H1 (cell line): ENCODE data around the gene HS6ST3. TPM values are rescaled to one million over a fixed set of nuclear protein-coding genes. Genes with fewer than 3 reads are reported as not detected.

Experiments used
- CTCF ChIA-PET: fragments of 300-600 bp; sonication (Branson Sonifier 250); formaldehyde crosslinking; loops from one replicate; lab custom pipeline; 2021; ENCODE audit not compliant: partially characterized antibody; lab: Charles Lee
- POLR2A ChIA-PET: fragments of 300-600 bp; sonication (Branson Sonifier 250); formaldehyde crosslinking; loops from one replicate; lab custom pipeline; 2021; ENCODE audit warnings: inconsistent platforms; ENCODE audit not compliant: partially characterized antibody; lab: Charles Lee
- DNase-seq, 2 experiments: peaks; one replicate each; pipeline versions ENCODE4 v3.0.0 to v3.0.0-alpha.2; 2010 to 2022; ENCODE audit warnings: low spot score in 2 of 2, low read depth in 1 of 2, mixed read lengths in 1 of 2
- FAIRE-seq: peaks from 2 replicates; lab custom pipeline; 2011; peaks lifted over from hg19 to GRCh38; lab: Jason Lieb, UNC
- H2AFZ ChIP-seq: 2 replicates; pipeline ENCODE4 v1.8.1; 2012; ENCODE audit warnings: low read length, inconsistent platforms
- H2AK5ac ChIP-seq: 2 replicates; pipeline ENCODE4 v1.6.1; 2013; ENCODE audit warnings: low read depth, low read length
- H2BK120ac ChIP-seq: replicated peaks from 2 replicates; pipeline ENCODE3; 2013; ENCODE audit warnings: low read depth, low read length, inconsistent platforms
- H2BK12ac ChIP-seq: 2 replicates; pipeline ENCODE4 v1.6.1; 2013; ENCODE audit warnings: low read depth, low read length
- H2BK15ac ChIP-seq: 2 replicates; pipeline ENCODE4 v1.6.1; 2013; ENCODE audit warnings: low read length
- H2BK20ac ChIP-seq: 2 replicates; pipeline ENCODE4 v1.6.1; 2013; ENCODE audit warnings: low read length
- H2BK5ac ChIP-seq: 2 replicates; pipeline ENCODE4 v1.6.1; 2013; ENCODE audit warnings: low read depth, low read length
- H3K14ac ChIP-seq: 2 replicates; pipeline ENCODE4 v1.6.1; 2013; ENCODE audit warnings: inconsistent platforms; ENCODE audit not compliant: insufficient read length
- H3K18ac ChIP-seq: 2 replicates; pipeline ENCODE4 v1.6.1; 2013; ENCODE audit warnings: low read length; ENCODE audit errors: extremely low read depth
- H3K23ac ChIP-seq: 2 replicates; pipeline ENCODE4 v1.6.1; 2013; ENCODE audit warnings: inconsistent platforms; ENCODE audit not compliant: insufficient read length
- H3K23me2 ChIP-seq: 2 replicates; pipeline ENCODE4 v1.6.1; 2013; ENCODE audit warnings: low read depth, low read length
- H3K27ac ChIP-seq: 2 replicates; pipeline ENCODE4 v1.6.1; 2011; ENCODE audit warnings: low read depth, low read length, inconsistent platforms
- H3K27me3 ChIP-seq, 4 experiments: replicated peaks in 1 of 4; 1 replicate in 1 of 4; 2 replicates in 3 of 4; pipeline versions ENCODE4 v1.6.1 to v1.8.1; 2011 to 2013; ENCODE audit warnings: low read length in 3 of 4, mild to moderate bottlenecking in 3 of 4, inconsistent platforms in 2 of 4, mixed read lengths in 2 of 4, moderate library complexity in 1 of 4; ENCODE audit not compliant: control insufficient read depth in 3 of 4, insufficient read depth in 3 of 4; ENCODE audit errors: extremely low read depth in 1 of 4
- H3K36me3 ChIP-seq, 4 experiments: 2 replicates each; pipeline versions ENCODE4 v1.6.1 to v1.8.1; 2011 to 2013; ENCODE audit warnings: mild to moderate bottlenecking in 4 of 4, low read length in 3 of 4, moderate library complexity in 2 of 4, control low read depth in 1 of 4, inconsistent platforms in 1 of 4; ENCODE audit not compliant: insufficient read depth in 4 of 4, control insufficient read depth in 2 of 4
- H3K4ac ChIP-seq: replicated peaks from 2 replicates; pipeline ENCODE3; 2013; ENCODE audit warnings: low read length, low read depth, mixed read lengths, inconsistent platforms; ENCODE audit not compliant: insufficient read length
- H3K4me1 ChIP-seq, 4 experiments: replicated peaks in 1 of 4; 1 replicate in 1 of 4; 2 replicates in 3 of 4; pipeline versions ENCODE4 v1.6.1 to v1.8.1; 2011 to 2013; ENCODE audit warnings: low read length in 3 of 4, inconsistent platforms in 2 of 4, mixed read lengths in 1 of 4; ENCODE audit not compliant: insufficient read depth in 4 of 4, control insufficient read depth in 3 of 4
- H3K4me2 ChIP-seq, 2 experiments: 2 replicates each; pipeline versions ENCODE4 v1.6.1 to v1.8.1; 2011 to 2013; ENCODE audit warnings: low read depth in 2 of 2, low read length in 2 of 2, control low read depth in 1 of 2, inconsistent platforms in 1 of 2, mild to moderate bottlenecking in 1 of 2; ENCODE audit not compliant: insufficient read depth in 1 of 2
- H3K4me3 ChIP-seq, 4 experiments: fragments of 200-600, 300-600 bp in 1 of 4; sonication (generic), shearing (Covaris generic), sonication (Bioruptor Twin) in 1 of 4; 2 replicates each; pipeline versions ENCODE4 v1.5.1 to v1.8.1; 2011 to 2016; ENCODE audit warnings: low read length in 4 of 4, low read depth in 3 of 4, control low read depth in 2 of 4, inconsistent platforms in 2 of 4, mild to moderate bottlenecking in 2 of 4, mixed read lengths in 1 of 4, moderate library complexity in 1 of 4; ENCODE audit not compliant: insufficient read depth in 2 of 4; ENCODE audit errors: extremely low read depth in 1 of 4
- H3K56ac ChIP-seq: replicated peaks from 2 replicates; pipeline ENCODE3; 2013; ENCODE audit warnings: low read depth, mild to moderate bottlenecking, mixed read lengths, low read length, inconsistent platforms; ENCODE audit not compliant: insufficient read length
- H3K79me1 ChIP-seq: 2 replicates; pipeline ENCODE4 v1.6.1; 2013; ENCODE audit warnings: low read depth, low read length, control low read depth
- H3K79me2 ChIP-seq, 2 experiments: 2 replicates each; pipeline versions ENCODE4 v1.6.1 to v1.8.1; 2012 to 2013; ENCODE audit warnings: low read length in 2 of 2, mild to moderate bottlenecking in 2 of 2, inconsistent platforms in 1 of 2; ENCODE audit not compliant: insufficient read depth in 2 of 2, control insufficient read depth in 1 of 2
- H3K9ac ChIP-seq, 4 experiments: replicated peaks in 1 of 4; 1 replicate in 1 of 4; 2 replicates in 3 of 4; pipeline versions ENCODE4 v1.6.1 to v1.8.1; 2011 to 2013; ENCODE audit warnings: low read depth in 3 of 4, low read length in 3 of 4, control low read depth in 2 of 4, mild to moderate bottlenecking in 2 of 4, moderate library complexity in 2 of 4, inconsistent platforms in 1 of 4; ENCODE audit errors: extremely low read depth in 1 of 4
- H3K9me3 ChIP-seq, 2 experiments: 2 replicates each; pipeline versions ENCODE4 v1.6.1 to v1.8.1; 2012 to 2013; ENCODE audit warnings: mild to moderate bottlenecking in 2 of 2, moderate library complexity in 2 of 2, control low read depth in 1 of 2, inconsistent platforms in 1 of 2, low read depth in 1 of 2, low read length in 1 of 2, mixed read lengths in 1 of 2; ENCODE audit not compliant: insufficient read depth in 2 of 2
- H4K20me1 ChIP-seq, 2 experiments: replicated peaks in 1 of 2; 2 replicates each; pipeline versions ENCODE3 to v1.8.1; 2011 to 2013; ENCODE audit warnings: inconsistent platforms in 2 of 2, low read length in 2 of 2, mild to moderate bottlenecking in 1 of 2; ENCODE audit not compliant: insufficient read depth in 2 of 2, control insufficient read depth in 1 of 2
- H4K5ac ChIP-seq: 2 replicates; pipeline ENCODE4 v1.6.1; 2013; ENCODE audit warnings: low read length, low read depth, mixed read lengths, inconsistent platforms; ENCODE audit not compliant: insufficient read length
- H4K8ac ChIP-seq: 2 replicates; pipeline ENCODE4 v1.8.0; 2013; ENCODE audit warnings: mild to moderate bottlenecking, moderate library complexity, low read length, inconsistent platforms; ENCODE audit not compliant: insufficient read depth; ENCODE audit errors: extremely low read depth
- H4K91ac ChIP-seq: replicated peaks from 2 replicates; pipeline ENCODE3; 2013; ENCODE audit warnings: low read length, mixed read lengths, inconsistent platforms; ENCODE audit not compliant: insufficient read length
- SIRT6 ChIP-seq: IDR thresholded peaks from one replicate; pipeline ENCODE4 v1.7.1; 2012; ENCODE audit warnings: low read length, inconsistent platforms
- SP2 ChIP-seq: IDR thresholded peaks from 2 replicates; pipeline ENCODE4 v1.6.1; 2012; ENCODE audit warnings: mild to moderate bottlenecking, low read length, inconsistent platforms
- WGBS, 2 experiments: shearing (Covaris generic) in 1 of 2; methylation state at CpG; one replicate each; pipeline versions ENCODE4 v1.1.6 to v1.1.7; 2013 to 2015; ENCODE audit warnings: low lambda C conversion rate in 2 of 2, mixed read lengths in 2 of 2, inconsistent platforms in 1 of 2, low coverage in 1 of 2, missing lambda C conversion rate in 1 of 2; ENCODE audit not compliant: insufficient replicate concordance in 2 of 2, insufficient coverage in 1 of 2, insufficient read length in 1 of 2; ENCODE audit errors: extremely low coverage in 1 of 2, missing lambda C conversion rate in 1 of 2; 5-methylcytosine and 5-hydroxymethylcytosine counted together
- polyA plus RNA-seq, 7 experiments: library from polyadenylated mRNA; depleted of rRNA in 3 of 7; stranded (reverse) in 5 of 7; unstranded in 2 of 7; fragments of >200 nt in 5 of 7; fragments of 200-250 nt in 2 of 7; gene quantifications; 1 replicate in 5 of 7; 2 replicates in 1 of 7; 4 replicates in 1 of 7; pipeline versions ENCODE4 v1.2.1 to v1.2.3, GENCODE V29; 2011 to 2013; ENCODE audit warnings: missing spikeins in 2 of 7, mixed read lengths in 2 of 7
- total RNA-seq: library from RNA; stranded (reverse); fragmentation: NEBNext Ultra II Directional; extraction: Animal tissue kit (Norgen Biotek cat#: 25700); gene quantifications from 2 replicates; pipeline ENCODE4 v1.2.1, GENCODE V29; 2021

HS6ST3 gene
- total and polyA plus RNA-seq, 2 of the 8 experiments (the other 6 are each of a cell fraction or from before 2014, with no cell fraction given): 0.45 to 1.2 TPM

DNA sequence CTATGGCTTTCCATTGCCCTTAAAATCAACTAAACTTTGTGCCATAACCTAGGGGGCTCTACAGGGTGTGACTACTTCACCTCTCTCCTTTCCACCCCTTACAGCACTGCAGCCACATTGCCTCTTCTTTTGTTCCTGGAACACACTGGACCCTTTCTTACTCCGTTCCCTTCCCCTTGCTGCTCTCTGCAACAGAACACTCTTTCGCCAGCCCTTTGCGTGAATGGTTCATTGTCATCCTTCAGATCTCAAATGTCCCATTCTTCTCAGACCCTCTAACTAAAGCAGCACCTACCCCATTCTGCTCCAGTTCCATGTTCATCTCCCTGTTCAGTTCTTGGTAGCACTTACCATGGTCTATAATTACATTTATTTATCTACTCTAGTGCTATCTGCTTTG is 696.1 kb downstream of the HS6ST3 start:
- Histone ChIP-seq H2BK120ac (no peak overlapping the region), H2AK5ac (no peak overlapping the region), H4K91ac (no peak overlapping the region), H3K79me2 (no peaks in the 10 kb centered on the region), H3K14ac (no peak overlapping the region), H3K9ac (no peak overlapping the region), H4K20me1 (no peaks in the 10 kb centered on the region), H4K5ac (no peak overlapping the region), H3K23ac (no peak overlapping the region), H3K27me3 (no peaks in the 10 kb centered on the region), H2BK20ac (no peak overlapping the region), H2BK5ac (no peak overlapping the region), H3K4me1 (no peaks in the 10 kb centered on the region), H3K27ac (no peak overlapping the region), H3K18ac (no peak overlapping the region), H3K23me2 (no peaks in the 10 kb centered on the region), H3K4me3 (no peak overlapping the region), H3K36me3 (no peaks in the 10 kb centered on the region), H3K79me1 (no peaks in the 10 kb centered on the region), H3K9me3 (no peaks in the 10 kb centered on the region), H3K4me2 (no peak overlapping the region), H2AFZ (no peak overlapping the region), H3K4ac (no peak overlapping the region), H2BK12ac (no peak overlapping the region), H2BK15ac (no peak overlapping the region), H3K56ac (no peak overlapping the region), H4K8ac (no peak overlapping the region)
- CTCF ChIA-PET: no interaction called here
- FAIRE-seq (no peak), DNase-seq (no peak)
- TF ChIP-seq SIRT6 (no peak), SP2 (no peak)
- POLR2A ChIA-PET: no interaction called here
- 100% methylated on average over 3 of the region's 3 CpGs; no CpG with 5 or more reads in 1 of the 2 experiments for WGBS, 2 experiments
